WI38 (cell line): ENCODE results near the gene DOP1A.

Experiments
- H3K4me3 ChIP-seq: 2 replicates; pipeline ENCODE4 v1.5.1; 2011; ENCODE audit warnings: low read depth, mild to moderate bottlenecking, control low read depth, low read length
- TF ChIP-seq, protein P1 (sequence below): IDR thresholded peaks from 2 replicates; pipeline ENCODE4 v1.5.1; 2012; ENCODE audit warnings: low read depth, mild to moderate bottlenecking, control low read depth, low read length

Gene DOP1A

DNA sequence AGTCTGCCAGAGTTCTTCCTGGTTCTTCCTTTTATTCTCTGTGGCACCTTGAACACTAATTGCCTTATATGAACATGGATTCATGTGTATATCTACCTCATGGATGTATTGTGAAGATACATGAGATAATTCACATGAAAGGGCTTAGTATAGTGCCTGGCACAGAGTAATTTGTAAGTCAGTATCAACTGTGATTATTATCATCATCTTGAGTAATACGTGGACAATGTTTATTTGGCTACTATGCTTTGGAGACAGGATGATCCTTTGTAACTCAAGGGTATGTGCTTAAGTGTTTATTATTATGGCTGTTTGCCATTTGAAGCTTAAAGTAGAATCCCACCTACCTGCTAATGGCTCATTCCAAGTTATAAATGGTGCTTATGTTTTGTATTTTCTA is 16.0 kb downstream of the DOP1A start:
- H3K4me3 ChIP-seq: no peak overlapping the region
- TF ChIP-seq, protein P1, sequence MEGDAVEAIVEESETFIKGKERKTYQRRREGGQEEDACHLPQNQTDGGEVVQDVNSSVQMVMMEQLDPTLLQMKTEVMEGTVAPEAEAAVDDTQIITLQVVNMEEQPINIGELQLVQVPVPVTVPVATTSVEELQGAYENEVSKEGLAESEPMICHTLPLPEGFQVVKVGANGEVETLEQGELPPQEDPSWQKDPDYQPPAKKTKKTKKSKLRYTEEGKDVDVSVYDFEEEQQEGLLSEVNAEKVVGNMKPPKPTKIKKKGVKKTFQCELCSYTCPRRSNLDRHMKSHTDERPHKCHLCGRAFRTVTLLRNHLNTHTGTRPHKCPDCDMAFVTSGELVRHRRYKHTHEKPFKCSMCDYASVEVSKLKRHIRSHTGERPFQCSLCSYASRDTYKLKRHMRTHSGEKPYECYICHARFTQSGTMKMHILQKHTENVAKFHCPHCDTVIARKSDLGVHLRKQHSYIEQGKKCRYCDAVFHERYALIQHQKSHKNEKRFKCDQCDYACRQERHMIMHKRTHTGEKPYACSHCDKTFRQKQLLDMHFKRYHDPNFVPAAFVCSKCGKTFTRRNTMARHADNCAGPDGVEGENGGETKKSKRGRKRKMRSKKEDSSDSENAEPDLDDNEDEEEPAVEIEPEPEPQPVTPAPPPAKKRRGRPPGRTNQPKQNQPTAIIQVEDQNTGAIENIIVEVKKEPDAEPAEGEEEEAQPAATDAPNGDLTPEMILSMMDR: no peak

- no peak overlapping the region for H3K4me3 ChIP-seq
- TF ChIP-seq, protein P1: no peak
Measured at GRCh38 chr6:83086751-83087150, 19.3 kb downstream of the DOP1A start.

DNA sequence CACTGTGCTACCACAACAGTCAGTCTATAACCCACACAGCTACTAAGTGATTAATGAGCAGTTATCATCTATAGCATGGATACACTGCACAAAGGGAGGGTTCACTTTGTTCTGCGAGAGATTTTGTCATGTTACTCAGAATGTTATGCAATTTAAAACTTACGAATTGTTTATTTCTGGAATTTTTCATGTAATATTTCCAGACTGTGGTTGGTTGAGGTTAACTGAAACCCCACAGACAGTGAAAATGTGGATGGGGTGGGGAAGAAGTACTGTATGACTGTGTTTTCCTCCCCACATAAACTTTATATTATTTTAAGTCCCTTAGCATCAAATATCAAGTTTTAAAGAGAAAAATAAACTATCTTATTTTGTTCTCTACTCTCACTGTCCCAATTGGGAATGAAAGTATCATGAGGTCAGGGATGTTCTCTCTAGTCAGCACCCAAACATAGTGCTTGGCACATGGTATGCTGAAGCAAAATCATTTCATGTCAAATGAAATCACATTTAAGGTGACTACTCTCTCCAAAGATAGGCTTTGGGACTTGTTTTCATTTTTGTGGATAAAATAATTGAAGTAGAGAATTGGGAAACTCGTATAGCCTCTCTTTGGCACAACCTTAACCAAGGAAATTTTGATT is 25.4 kb downstream of the DOP1A start:
- TF ChIP-seq, protein P1: no peak
- no peak overlapping the region for H3K4me3 ChIP-seq

DNA sequence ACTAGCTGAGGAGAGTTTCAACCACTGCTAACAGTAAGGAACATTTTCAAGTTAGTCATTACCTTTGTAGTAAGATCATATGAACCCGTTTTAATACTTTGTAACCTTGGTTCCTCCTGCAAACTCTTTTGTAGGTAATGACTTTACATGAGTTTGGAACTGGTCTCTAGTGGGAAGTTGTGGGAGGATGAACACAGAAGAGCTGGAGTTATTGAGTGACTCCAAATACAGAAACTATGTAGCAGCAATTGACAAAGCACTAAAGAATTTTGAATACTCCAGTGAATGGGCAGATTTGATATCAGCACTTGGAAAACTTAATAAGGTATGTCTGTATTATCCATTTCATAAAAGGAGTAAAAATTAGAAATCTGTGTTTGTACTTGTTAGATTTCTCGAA is 29.3 kb downstream of the DOP1A start:
- H3K4me3 ChIP-seq: no peak overlapping the region
- TF ChIP-seq, protein P1: no peak

- H3K4me3 ChIP-seq: no peak overlapping the region
- TF ChIP-seq, protein P1: no peak
Measured at GRCh38 chr6:83097204-83097603, 29.7 kb downstream of the DOP1A start.

DNA sequence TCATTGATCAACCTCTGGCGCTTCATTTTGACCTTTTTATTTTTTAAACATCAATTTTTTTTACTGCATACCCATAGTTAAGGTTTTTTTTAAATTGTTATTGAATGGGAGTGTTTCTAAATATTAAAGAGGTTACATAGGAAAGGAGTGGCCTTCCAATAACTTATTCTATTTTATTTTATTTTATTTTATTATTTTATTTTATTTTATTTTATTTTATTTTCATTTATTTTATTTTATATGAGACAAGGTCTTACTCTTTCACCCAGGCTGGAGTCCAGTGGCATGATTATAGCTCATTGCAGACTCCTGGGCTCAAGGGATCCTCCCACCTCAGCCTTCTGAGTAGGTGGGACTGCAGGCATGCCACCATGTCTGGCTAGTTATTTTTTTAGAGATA is 30.2 kb downstream of the DOP1A start:
- TF ChIP-seq, protein P1: no peak
- H3K4me3 ChIP-seq: no peak overlapping the region

DNA sequence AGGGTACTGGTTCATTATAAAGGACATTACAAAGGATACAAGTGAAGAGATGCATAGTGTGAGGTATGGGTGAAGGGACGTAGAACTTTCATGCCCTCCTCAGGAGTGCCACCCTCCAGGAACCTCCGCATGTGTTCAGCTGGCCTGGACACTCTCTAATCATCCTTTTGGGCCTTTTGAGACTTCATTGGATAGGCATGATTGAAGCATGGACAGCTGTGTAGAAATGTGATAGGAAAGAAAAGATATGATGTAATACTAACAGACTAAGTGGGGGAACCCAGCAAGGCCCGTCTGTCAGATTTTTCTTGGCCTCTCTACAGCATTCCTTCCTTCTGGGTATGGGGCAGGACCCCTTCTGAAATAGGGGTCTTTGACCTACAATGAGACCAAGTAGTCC is 31.1 kb downstream of the DOP1A start:
- no peak overlapping the region for H3K4me3 ChIP-seq
- TF ChIP-seq, protein P1: no peak
